ENCODE results near the gene HNRNPDL. TPM values are rescaled to one million over a fixed set of nuclear protein-coding genes. Genes with fewer than 3 reads are reported as not detected.
"Not testable (repeated sequence)": the region's sequence is repeated elsewhere in the genome, so short reads cannot be mapped to it uniquely, and the experiment has no call there.

Gene HNRNPDL
- total RNA-seq, 1 experiment from 2014 or later = 179 TPM

- no peak for TF ChIP-seq EZH2 (IDR thresholded peaks at IDR 0.05; ENCODE audit: low read depth)
- peaks cover 6% of the 10 kb centered on the region for H3K36me3 ChIP-seq (ENCODE audit: low read depth)
- H3K4me2 ChIP-seq = no peak overlapping the region
- no TSS peak for BruUV-seq (replicated peaks)
- H3K4me3 ChIP-seq = no peak overlapping the region
- ChIA-PET CTCF (no interaction called here), POLR2A (ENCODE audit: unreplicated experiment) (interaction anchor here (0.6 kb wide), 2 partner anchors 45 to 475 kb away, joined by 3 to 5 read pairs; no protein-coding TSS in a partner anchor)
- H3F3A ChIP-seq (ENCODE audit: insufficient read depth, low read depth) = peaks cover 32% of the 10 kb centered on the region
- intact Hi-C loops (cut with micrococcal nuclease; ENCODE audit: unreplicated experiment) = no loop called here
- H3K27me3 ChIP-seq (ENCODE audit: insufficient read depth, low read depth) = no peaks in the 10 kb centered on the region
- DNase-seq = no peak
- H3K9me3 ChIP-seq (ENCODE audit: insufficient read depth, low read depth) = no peaks in the 10 kb centered on the region
- H3K4me1 ChIP-seq (replicated peaks; ENCODE audit: insufficient read depth) = peaks cover 9% of the 10 kb centered on the region; the same call in 1 of the 2 replicates
- H3K79me2 ChIP-seq (ENCODE audit: low read depth) = peaks cover 6% of the 10 kb centered on the region; the same call in 1 of the 2 replicates
- peaks cover 23% of the 10 kb centered on the region for H4K20me1 ChIP-seq (ENCODE audit: insufficient read depth)
- no peak overlapping the region for H3K27ac ChIP-seq
- H3K9me2 ChIP-seq (ENCODE audit: insufficient read depth) = no peaks in the 10 kb centered on the region
- no peak overlapping the region for H2AFZ ChIP-seq
Measured at GRCh38 chr4:82419451-82419850, 10.8 kb downstream of the HNRNPDL start.

GRCh38 chr4:82415922-82416365 lies 14.3 kb downstream of the HNRNPDL start:
- POLR2A ChIA-PET (ENCODE audit: unreplicated experiment) = no interaction called here
- no peak overlapping the region for H2AFZ ChIP-seq
- DNase-seq = no peak
- H3F3A ChIP-seq (ENCODE audit: insufficient read depth, low read depth) = peaks cover 4% of the 10 kb centered on the region; the same call in 1 of the 2 replicates
- no peaks in the 10 kb centered on the region for H4K20me1 ChIP-seq (ENCODE audit: insufficient read depth)
- H3K4me1 ChIP-seq (replicated peaks; ENCODE audit: insufficient read depth) = no peaks in the 10 kb centered on the region
- H3K9me3 ChIP-seq (ENCODE audit: insufficient read depth, low read depth) = no peaks in the 10 kb centered on the region
- TF ChIP-seq CTCF (conservative IDR thresholded peaks at IDR 0.05) (no peak), EZH2 (IDR thresholded peaks at IDR 0.05; ENCODE audit: low read depth) (no peak)
- no peaks in the 10 kb centered on the region for H3K79me2 ChIP-seq (ENCODE audit: low read depth)
- H3K36me3 ChIP-seq (ENCODE audit: low read depth) = no peaks in the 10 kb centered on the region
- H3K4me2 ChIP-seq = no peak overlapping the region
- CTCF ChIA-PET = no interaction called here
- no peak overlapping the region for H3K4me3 ChIP-seq
- no peaks in the 10 kb centered on the region for H3K27me3 ChIP-seq (ENCODE audit: insufficient read depth, low read depth)
- intact Hi-C loops (cut with micrococcal nuclease; ENCODE audit: unreplicated experiment) = no loop called here
- no peaks in the 10 kb centered on the region for H3K9me2 ChIP-seq (ENCODE audit: insufficient read depth)
- BruUV-seq (replicated peaks) = no TSS peak
- no peak overlapping the region for H3K27ac ChIP-seq

GRCh38 chr4:82415061-82415460 lies 15.2 kb downstream of the HNRNPDL start:
- H3K4me3 ChIP-seq; intact Hi-C loops (cut with micrococcal nuclease; ENCODE audit: unreplicated experiment); H4K20me1 ChIP-seq (ENCODE audit: insufficient read depth); H3F3A ChIP-seq (ENCODE audit: insufficient read depth, low read depth); CTCF ChIA-PET; H3K27ac ChIP-seq; DNase-seq; H3K9me2 ChIP-seq (ENCODE audit: insufficient read depth); H3K9me3 ChIP-seq (ENCODE audit: insufficient read depth, low read depth); H3K4me1 ChIP-seq (replicated peaks; ENCODE audit: insufficient read depth); H3K4me2 ChIP-seq; BruUV-seq (replicated peaks); H3K36me3 ChIP-seq (ENCODE audit: low read depth); H3K27me3 ChIP-seq (ENCODE audit: insufficient read depth, low read depth); H3K79me2 ChIP-seq (ENCODE audit: low read depth); H2AFZ ChIP-seq: not testable (repeated sequence)
- POLR2A ChIA-PET (ENCODE audit: unreplicated experiment) = interaction anchor here (0.6 kb wide), 1 partner anchor 11 kb away, joined by 3 read pairs; no protein-coding TSS in a partner anchor

- Histone ChIP-seq H3K27me3 (ENCODE audit: insufficient read depth, low read depth) (no peaks in the 10 kb centered on the region), H3F3A (ENCODE audit: insufficient read depth, low read depth) (peaks cover 25% of the 10 kb centered on the region), H3K4me3 (no peak overlapping the region), H3K4me2 (no peak overlapping the region), H3K4me1 (replicated peaks; ENCODE audit: insufficient read depth) (peaks cover 29% of the 10 kb centered on the region), H3K27ac (no peak overlapping the region), H4K20me1 (ENCODE audit: insufficient read depth) (no peaks in the 10 kb centered on the region), H3K79me2 (ENCODE audit: low read depth) (no peaks in the 10 kb centered on the region), H3K9me3 (ENCODE audit: insufficient read depth, low read depth) (no peaks in the 10 kb centered on the region), H3K36me3 (ENCODE audit: low read depth) (no peaks in the 10 kb centered on the region), H2AFZ (no peak overlapping the region), H3K9me2 (ENCODE audit: insufficient read depth) (no peaks in the 10 kb centered on the region)
- TF ChIP-seq CTCF (conservative IDR thresholded peaks at IDR 0.05) = no peak
- no peak for TF ChIP-seq EZH2 (IDR thresholded peaks at IDR 0.05; ENCODE audit: low read depth)
- BruUV-seq (replicated peaks) = no TSS peak
- intact Hi-C loops (cut with micrococcal nuclease; ENCODE audit: unreplicated experiment) = no loop called here
- ChIA-PET POLR2A (ENCODE audit: unreplicated experiment) (no interaction called here), CTCF (no interaction called here)
- DNase-seq = no peak
Measured at GRCh38 chr4:82403725-82404124, 26.5 kb downstream of the HNRNPDL start.
